ENCODE results near the gene SLC26A6. TPM values are rescaled to one million over a fixed set of nuclear protein-coding genes. Genes with fewer than 3 reads are reported as not detected.

Gene SLC26A6
- total RNA-seq, 1 donor from 2014 or later: 35.9 TPM

DNA sequence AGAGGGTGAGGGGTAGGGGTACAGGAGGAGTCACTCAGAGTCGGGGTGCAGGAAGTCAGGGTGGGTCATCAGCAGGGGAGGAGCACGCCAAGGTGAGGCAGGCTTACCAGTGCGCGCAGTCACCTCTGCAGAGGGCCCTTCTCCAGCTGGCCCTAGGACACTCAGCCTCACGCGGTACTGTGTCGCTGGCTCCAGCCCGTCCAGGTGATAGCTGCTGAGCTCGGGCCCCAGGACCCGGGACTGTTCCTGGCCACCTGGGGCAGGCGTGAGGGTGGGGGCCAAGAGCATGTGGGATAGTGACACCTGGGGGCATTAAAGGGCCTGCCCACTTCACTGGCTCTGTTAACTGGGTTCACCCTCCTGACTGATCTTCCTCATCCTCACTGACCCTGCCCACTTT lies 47.6 kb downstream of the SLC26A6 start:
- peaks cover 3% of the 10 kb centered on the region for H3K36me3 Mint-ChIP-seq (ENCODE audit: insufficient read depth)
- no peak overlapping the region for H3K27ac Mint-ChIP-seq

DNA sequence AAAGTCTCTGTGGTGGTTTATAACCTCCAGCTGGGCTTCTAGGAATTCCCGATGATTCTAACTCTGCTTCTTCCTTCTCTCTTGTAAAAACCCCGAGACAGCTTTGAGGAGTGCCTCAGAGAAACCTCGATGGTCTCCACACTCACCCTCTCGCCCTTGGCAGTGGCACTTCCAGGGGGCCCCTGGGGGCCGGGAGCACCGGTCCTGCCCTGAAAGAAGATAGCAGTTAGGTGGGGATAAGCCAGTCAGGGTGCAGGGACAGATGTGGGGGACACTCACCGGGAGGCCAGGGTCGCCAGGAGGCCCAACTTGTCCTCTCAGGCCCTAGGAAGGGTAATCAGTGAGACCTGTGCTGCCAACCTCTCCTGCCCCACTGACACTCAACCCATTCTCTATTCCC lies 49.9 kb downstream of the SLC26A6 start:
- TF ChIP-seq, protein P1, sequence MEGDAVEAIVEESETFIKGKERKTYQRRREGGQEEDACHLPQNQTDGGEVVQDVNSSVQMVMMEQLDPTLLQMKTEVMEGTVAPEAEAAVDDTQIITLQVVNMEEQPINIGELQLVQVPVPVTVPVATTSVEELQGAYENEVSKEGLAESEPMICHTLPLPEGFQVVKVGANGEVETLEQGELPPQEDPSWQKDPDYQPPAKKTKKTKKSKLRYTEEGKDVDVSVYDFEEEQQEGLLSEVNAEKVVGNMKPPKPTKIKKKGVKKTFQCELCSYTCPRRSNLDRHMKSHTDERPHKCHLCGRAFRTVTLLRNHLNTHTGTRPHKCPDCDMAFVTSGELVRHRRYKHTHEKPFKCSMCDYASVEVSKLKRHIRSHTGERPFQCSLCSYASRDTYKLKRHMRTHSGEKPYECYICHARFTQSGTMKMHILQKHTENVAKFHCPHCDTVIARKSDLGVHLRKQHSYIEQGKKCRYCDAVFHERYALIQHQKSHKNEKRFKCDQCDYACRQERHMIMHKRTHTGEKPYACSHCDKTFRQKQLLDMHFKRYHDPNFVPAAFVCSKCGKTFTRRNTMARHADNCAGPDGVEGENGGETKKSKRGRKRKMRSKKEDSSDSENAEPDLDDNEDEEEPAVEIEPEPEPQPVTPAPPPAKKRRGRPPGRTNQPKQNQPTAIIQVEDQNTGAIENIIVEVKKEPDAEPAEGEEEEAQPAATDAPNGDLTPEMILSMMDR (IDR thresholded peaks at IDR 0.05; ENCODE audit: unreplicated experiment): no peak
- Mint-ChIP-seq H3K27me3 (no peaks in the 10 kb centered on the region), H3K4me1 (ENCODE audit: low read depth) (no peaks in the 10 kb centered on the region), H3K27ac (no peak overlapping the region), H3K4me3 (ENCODE audit: low read depth) (no peak overlapping the region), H3K36me3 (ENCODE audit: insufficient read depth) (peaks cover 1% of the 10 kb centered on the region), H3K9me3 (ENCODE audit: low read depth) (no peaks in the 10 kb centered on the region)
- DNase-seq (ENCODE audit: low spot score, unreplicated experiment): no peak

More for the DNA sequence above, 47.6 kb downstream of the SLC26A6 start:
- TF ChIP-seq, protein P1 (IDR thresholded peaks at IDR 0.05; ENCODE audit: unreplicated experiment): no peak
- no peaks in the 10 kb centered on the region for H3K27me3 Mint-ChIP-seq
- no peak for DNase-seq (ENCODE audit: low spot score, unreplicated experiment)
- no peak overlapping the region for H3K4me3 Mint-ChIP-seq (ENCODE audit: low read depth)
- H3K4me1 Mint-ChIP-seq (ENCODE audit: low read depth): no peaks in the 10 kb centered on the region
- H3K9me3 Mint-ChIP-seq (ENCODE audit: low read depth): no peaks in the 10 kb centered on the region

DNA sequence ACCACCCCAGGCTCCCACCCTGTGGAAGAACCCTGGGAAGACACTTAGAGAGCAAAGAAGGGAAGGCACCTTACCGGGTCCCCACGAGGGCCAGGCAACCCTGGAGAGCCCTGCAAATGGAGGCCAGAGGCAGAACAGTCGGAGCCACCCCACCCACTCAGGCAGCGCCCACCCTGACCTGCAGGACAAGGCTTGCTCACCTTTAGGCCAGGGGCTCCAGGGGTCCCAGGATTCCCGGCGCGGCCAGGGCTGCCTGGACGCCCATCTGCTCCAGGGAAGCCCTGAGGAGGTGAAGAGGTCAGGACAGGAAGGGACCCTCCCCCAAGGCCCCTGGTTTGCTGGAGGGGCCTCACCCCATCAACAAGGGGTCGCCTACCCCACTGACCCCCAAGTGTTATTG lies 50.4 kb downstream of the SLC26A6 start:
- Mint-ChIP-seq H3K4me3 (ENCODE audit: low read depth) (no peak overlapping the region), H3K27ac (no peak overlapping the region), H3K4me1 (ENCODE audit: low read depth) (no peaks in the 10 kb centered on the region), H3K27me3 (no peaks in the 10 kb centered on the region), H3K36me3 (ENCODE audit: insufficient read depth) (peaks cover 1% of the 10 kb centered on the region), H3K9me3 (ENCODE audit: low read depth) (no peaks in the 10 kb centered on the region)
- TF ChIP-seq, protein P1 (IDR thresholded peaks at IDR 0.05; ENCODE audit: unreplicated experiment): no peak
- DNase-seq (ENCODE audit: low spot score, unreplicated experiment): no peak

DNA sequence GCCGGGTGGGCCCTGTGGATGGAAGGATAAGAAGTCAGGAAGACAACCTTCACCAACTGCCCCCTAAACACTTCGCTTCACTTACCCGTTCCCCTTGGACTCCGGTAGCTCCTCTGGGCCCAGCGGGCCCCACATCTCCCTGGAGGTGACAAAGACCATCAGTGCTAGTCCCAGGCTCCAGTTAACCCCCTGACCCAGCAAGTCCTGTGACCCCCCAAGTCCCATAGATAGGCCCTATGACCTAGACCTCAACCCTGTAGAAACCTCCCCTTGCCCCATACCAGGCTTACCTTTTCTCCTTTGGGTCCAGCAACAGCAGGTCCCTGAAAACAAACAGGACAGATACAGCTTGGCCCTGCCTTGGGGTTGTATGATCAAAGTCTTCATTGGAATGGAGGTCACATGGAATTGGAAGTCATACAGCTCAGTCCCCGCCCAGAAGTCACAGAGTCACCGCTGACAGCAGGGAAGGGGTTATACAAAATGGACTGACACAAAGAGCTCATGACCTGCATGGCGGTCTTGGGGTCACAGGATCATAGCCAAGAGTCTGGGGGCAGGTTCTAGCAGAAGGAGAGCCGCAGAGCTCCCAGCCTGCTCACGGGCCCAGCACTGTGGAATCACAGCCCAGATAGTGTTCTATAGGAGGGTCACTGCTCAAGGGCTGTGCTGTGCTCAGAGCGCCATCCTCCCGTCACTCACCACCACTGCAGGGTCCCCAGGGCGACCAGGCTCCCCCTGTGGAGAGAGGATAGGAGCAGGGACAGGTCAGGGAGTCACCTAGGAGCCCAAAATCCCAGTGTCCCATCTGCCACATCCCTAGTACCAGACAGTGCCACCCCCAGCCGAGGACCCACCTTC lies 53.4 kb downstream of the SLC26A6 start:
- Mint-ChIP-seq H3K36me3 (ENCODE audit: insufficient read depth) (peaks cover 1% of the 10 kb centered on the region), H3K4me1 (ENCODE audit: low read depth) (no peaks in the 10 kb centered on the region), H3K4me3 (ENCODE audit: low read depth) (no peak overlapping the region), H3K27ac (no peak overlapping the region), H3K27me3 (no peaks in the 10 kb centered on the region), H3K9me3 (ENCODE audit: low read depth) (no peaks in the 10 kb centered on the region)
- DNase-seq (ENCODE audit: low spot score, unreplicated experiment): no peak
- TF ChIP-seq, protein P1 (IDR thresholded peaks at IDR 0.05; ENCODE audit: unreplicated experiment): no peak

DNA sequence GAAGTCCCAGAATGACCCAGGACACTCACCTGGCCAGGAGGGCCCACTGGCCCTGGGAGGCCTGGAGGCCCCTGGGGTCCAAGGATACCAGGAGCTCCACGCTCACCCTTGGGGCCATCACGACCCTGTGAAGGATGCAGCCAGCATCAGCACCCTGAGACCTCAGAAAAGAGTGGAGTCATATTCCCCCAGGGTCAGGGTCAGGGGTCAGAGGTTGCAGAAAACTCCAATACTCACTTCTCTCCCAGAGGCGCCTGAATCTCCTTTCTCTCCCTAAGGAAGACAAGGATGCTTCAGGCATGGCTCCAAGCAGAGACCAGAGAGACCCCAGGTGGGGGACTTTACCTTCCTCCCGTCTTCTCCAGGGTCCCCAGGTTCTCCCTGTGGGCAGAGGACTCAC lies 58.6 kb downstream of the SLC26A6 start:
- no peaks in the 10 kb centered on the region for H3K4me1 Mint-ChIP-seq (ENCODE audit: low read depth)
- TF ChIP-seq, protein P1 (IDR thresholded peaks at IDR 0.05; ENCODE audit: unreplicated experiment): no peak
- no peaks in the 10 kb centered on the region for H3K9me3 Mint-ChIP-seq (ENCODE audit: low read depth)
- no peak for DNase-seq (ENCODE audit: low spot score, unreplicated experiment)
- no peak overlapping the region for H3K4me3 Mint-ChIP-seq (ENCODE audit: low read depth)
- H3K27ac Mint-ChIP-seq: no peak overlapping the region
- H3K36me3 Mint-ChIP-seq (ENCODE audit: insufficient read depth): no peaks in the 10 kb centered on the region
- no peaks in the 10 kb centered on the region for H3K27me3 Mint-ChIP-seq

Small RNAs within 50 kb of the gene (microRNA-seq; reads per million reads assigned to microRNA genes)
- gene MIR4793 (ENCODE audit: borderline number of aligned reads, unreplicated experiment) (not detected), gene MIR711 (ENCODE audit: borderline number of aligned reads, unreplicated experiment) (not detected)

Other genes with a start within 250 kb of the SLC26A6 start
- 535 and 543 TPM in 2 replicates for gene PLXNB1, start 205.4 kb downstream of the SLC26A6 start, total RNA-seq
- gene CCDC51, start 195.3 kb downstream of the SLC26A6 start, total RNA-seq: 11.4 and 13.2 TPM in 2 replicates
- gene TMA7, start 195.2 kb downstream of the SLC26A6 start, total RNA-seq: 236 and 253 TPM in 2 replicates
- 13.8 and 15.2 TPM in 2 replicates for gene ATRIP, start 188.7 kb downstream of the SLC26A6 start, total RNA-seq
- gene SHISA5, start 131.3 kb downstream of the SLC26A6 start, total RNA-seq: 157 and 162 TPM in 2 replicates
- 39.7 and 45.0 TPM in 2 replicates for gene PFKFB4, start 78.7 kb downstream of the SLC26A6 start, total RNA-seq
- 1.2 and 1.4 TPM in 2 replicates for gene UCN2, start 71.7 kb downstream of the SLC26A6 start, total RNA-seq
- gene COL7A1, start 40.1 kb downstream of the SLC26A6 start, total RNA-seq: 31.5 and 38.4 TPM in 2 replicates
- 209 and 219 TPM in 2 replicates for gene UQCRC1, start 25.8 kb downstream of the SLC26A6 start, total RNA-seq
- 0.49 TPM in 1 of 2 replicates, not detected in the other for gene TMEM89, start 13.7 kb downstream of the SLC26A6 start, total RNA-seq
- 14.9 and 15.2 TPM in 2 replicates for gene CELSR3, start 27.4 kb upstream of the SLC26A6 start, total RNA-seq
- 29.8 and 32.0 TPM in 2 replicates for gene NCKIPSD, start 50.5 kb upstream of the SLC26A6 start, total RNA-seq
- gene IP6K2, start 81.8 kb upstream of the SLC26A6 start, total RNA-seq: 207 and 212 TPM in 2 replicates
- 30.0 and 34.5 TPM in 2 replicates for gene PRKAR2A, start 212.4 kb upstream of the SLC26A6 start, total RNA-seq